Renal pelvis (tissue), 4 donors: Measurements from ENCODE around the gene PDE9A. TPM values are rescaled to one million over a fixed set of nuclear protein-coding genes. Genes with fewer than 3 reads are reported as not detected.

Experiments
- DNase-seq: peaks from one replicate; pipeline ENCODE4 v3.0.0-alpha.2; 2013
- polyA plus RNA-seq, 3 donors: library from polyadenylated mRNA; unstranded; fragments of 120-200 nt; gene quantifications; one replicate each; pipeline ENCODE4 v1.2.1, GENCODE V29; 2013; ENCODE audit not compliant: insufficient read length in 3 of 3

PDE9A gene
- polyA plus RNA-seq, 3 donors, result 37.3 to 45.5 (median 44.0) TPM

DNA sequence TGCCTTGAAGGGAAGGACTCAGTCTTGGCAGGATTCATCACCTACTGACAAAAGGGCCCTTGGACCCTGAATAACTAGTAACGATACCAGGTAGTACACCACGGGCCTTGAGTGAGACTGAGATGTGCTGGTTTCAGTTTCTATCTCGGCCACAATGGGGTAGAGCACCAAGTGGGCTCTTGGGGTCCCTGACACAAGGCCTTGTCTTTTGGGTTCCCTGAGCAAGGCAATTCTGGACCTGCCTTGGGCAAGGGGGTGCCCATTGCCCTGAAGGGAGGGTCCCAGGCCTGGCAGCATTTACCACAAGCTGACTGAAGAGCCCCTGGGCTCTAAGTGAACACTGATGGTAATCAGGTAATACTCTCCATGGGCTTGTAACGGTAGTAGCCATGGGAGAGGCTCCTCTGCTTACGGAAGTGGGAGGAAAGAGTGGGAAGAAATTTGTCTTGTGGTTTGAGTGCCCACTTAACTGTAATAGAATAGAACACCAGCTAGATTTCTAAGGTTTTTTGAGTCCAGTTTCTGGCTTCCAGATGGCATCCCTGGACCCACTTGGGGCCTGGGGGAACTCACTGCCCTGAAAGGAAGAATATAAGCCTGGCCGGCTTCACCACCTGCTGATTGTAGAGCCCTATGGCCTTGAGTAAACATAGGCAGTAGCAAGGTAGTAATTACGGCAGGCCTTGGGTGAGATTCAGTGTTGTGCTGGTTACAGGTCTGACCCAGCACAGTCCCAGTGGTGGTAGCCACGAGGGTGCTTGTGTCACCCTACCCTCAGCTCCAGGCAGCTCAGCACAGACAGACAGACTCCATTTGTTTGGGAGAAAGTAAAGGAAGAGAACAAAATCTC, 167.4 kb downstream of the PDE9A start:
- no peak for DNase-seq

Other genes with a start within 250 kb of the PDE9A start
- under 1 TPM in 1 of 3 donors, not detected in 2; 0.10 TPM for gene UBASH3A, start 249.7 kb upstream of the PDE9A start, polyA plus RNA-seq
- 10 to 100 TPM; 11.0 to 15.9 (median 13.7) TPM for gene RSPH1, start 157.4 kb upstream of the PDE9A start, polyA plus RNA-seq
- gene SLC37A1, start 139.8 kb upstream of the PDE9A start, polyA plus RNA-seq, result 10 to 100 TPM in 1 of 3 donors, 1 to 10 TPM in 2; 7.7 to 11.6 (median 7.9) TPM
- gene WDR4, start 225.9 kb downstream of the PDE9A start, polyA plus RNA-seq, result 10 to 100 TPM; 12.0 to 17.5 (median 13.9) TPM
- 10 to 100 TPM; 32.5 to 52.6 (median 51.1) TPM for gene NDUFV3, start 239.7 kb downstream of the PDE9A start, polyA plus RNA-seq